H1 (cell line): ENCODE results near the gene PCDH9. TPM values are rescaled to one million over a fixed set of nuclear protein-coding genes. Genes with fewer than 3 reads are reported as not detected.

Experiments
- CTCF ChIA-PET: fragments of 300-600 bp; sonication (Branson Sonifier 250); formaldehyde crosslinking; loops from one replicate; lab custom pipeline; 2021; ENCODE audit not compliant: partially characterized antibody; lab: Charles Lee
- POLR2A ChIA-PET: fragments of 300-600 bp; sonication (Branson Sonifier 250); formaldehyde crosslinking; loops from one replicate; lab custom pipeline; 2021; ENCODE audit warnings: inconsistent platforms; ENCODE audit not compliant: partially characterized antibody; lab: Charles Lee
- DNase-seq, 2 experiments: peaks; one replicate each; pipeline versions ENCODE4 v3.0.0 to v3.0.0-alpha.2; 2010 to 2022; ENCODE audit warnings: low spot score in 2 of 2, low read depth in 1 of 2, mixed read lengths in 1 of 2
- FAIRE-seq: peaks from 2 replicates; lab custom pipeline; 2011; peaks lifted over from hg19 to GRCh38; lab: Jason Lieb, UNC
- H2AFZ ChIP-seq: 2 replicates; pipeline ENCODE4 v1.8.1; 2012; ENCODE audit warnings: low read length, inconsistent platforms
- H2AK5ac ChIP-seq: 2 replicates; pipeline ENCODE4 v1.6.1; 2013; ENCODE audit warnings: low read depth, low read length
- H2BK120ac ChIP-seq: replicated peaks from 2 replicates; pipeline ENCODE3; 2013; ENCODE audit warnings: low read depth, low read length, inconsistent platforms
- H2BK12ac ChIP-seq: 2 replicates; pipeline ENCODE4 v1.6.1; 2013; ENCODE audit warnings: low read depth, low read length
- H2BK15ac ChIP-seq: 2 replicates; pipeline ENCODE4 v1.6.1; 2013; ENCODE audit warnings: low read length
- H2BK20ac ChIP-seq: 2 replicates; pipeline ENCODE4 v1.6.1; 2013; ENCODE audit warnings: low read length
- H2BK5ac ChIP-seq: 2 replicates; pipeline ENCODE4 v1.6.1; 2013; ENCODE audit warnings: low read depth, low read length
- H3K14ac ChIP-seq: 2 replicates; pipeline ENCODE4 v1.6.1; 2013; ENCODE audit warnings: inconsistent platforms; ENCODE audit not compliant: insufficient read length
- H3K18ac ChIP-seq: 2 replicates; pipeline ENCODE4 v1.6.1; 2013; ENCODE audit warnings: low read length; ENCODE audit errors: extremely low read depth
- H3K23ac ChIP-seq: 2 replicates; pipeline ENCODE4 v1.6.1; 2013; ENCODE audit warnings: inconsistent platforms; ENCODE audit not compliant: insufficient read length
- H3K23me2 ChIP-seq: 2 replicates; pipeline ENCODE4 v1.6.1; 2013; ENCODE audit warnings: low read depth, low read length
- H3K27ac ChIP-seq: 2 replicates; pipeline ENCODE4 v1.6.1; 2011; ENCODE audit warnings: low read depth, low read length, inconsistent platforms
- H3K27me3 ChIP-seq, 4 experiments: replicated peaks in 1 of 4; 1 replicate in 1 of 4; 2 replicates in 3 of 4; pipeline versions ENCODE4 v1.6.1 to v1.8.1; 2011 to 2013; ENCODE audit warnings: low read length in 3 of 4, mild to moderate bottlenecking in 3 of 4, inconsistent platforms in 2 of 4, mixed read lengths in 2 of 4, moderate library complexity in 1 of 4; ENCODE audit not compliant: control insufficient read depth in 3 of 4, insufficient read depth in 3 of 4; ENCODE audit errors: extremely low read depth in 1 of 4
- H3K36me3 ChIP-seq, 4 experiments: 2 replicates each; pipeline versions ENCODE4 v1.6.1 to v1.8.1; 2011 to 2013; ENCODE audit warnings: mild to moderate bottlenecking in 4 of 4, low read length in 3 of 4, moderate library complexity in 2 of 4, control low read depth in 1 of 4, inconsistent platforms in 1 of 4; ENCODE audit not compliant: insufficient read depth in 4 of 4, control insufficient read depth in 2 of 4
- H3K4ac ChIP-seq: replicated peaks from 2 replicates; pipeline ENCODE3; 2013; ENCODE audit warnings: low read length, low read depth, mixed read lengths, inconsistent platforms; ENCODE audit not compliant: insufficient read length
- H3K4me1 ChIP-seq, 4 experiments: replicated peaks in 1 of 4; 1 replicate in 1 of 4; 2 replicates in 3 of 4; pipeline versions ENCODE4 v1.6.1 to v1.8.1; 2011 to 2013; ENCODE audit warnings: low read length in 3 of 4, inconsistent platforms in 2 of 4, mixed read lengths in 1 of 4; ENCODE audit not compliant: insufficient read depth in 4 of 4, control insufficient read depth in 3 of 4
- H3K4me2 ChIP-seq, 2 experiments: 2 replicates each; pipeline versions ENCODE4 v1.6.1 to v1.8.1; 2011 to 2013; ENCODE audit warnings: low read depth in 2 of 2, low read length in 2 of 2, control low read depth in 1 of 2, inconsistent platforms in 1 of 2, mild to moderate bottlenecking in 1 of 2; ENCODE audit not compliant: insufficient read depth in 1 of 2
- H3K4me3 ChIP-seq, 4 experiments: fragments of 200-600, 300-600 bp in 1 of 4; sonication (generic), shearing (Covaris generic), sonication (Bioruptor Twin) in 1 of 4; 2 replicates each; pipeline versions ENCODE4 v1.5.1 to v1.8.1; 2011 to 2016; ENCODE audit warnings: low read length in 4 of 4, low read depth in 3 of 4, control low read depth in 2 of 4, inconsistent platforms in 2 of 4, mild to moderate bottlenecking in 2 of 4, mixed read lengths in 1 of 4, moderate library complexity in 1 of 4; ENCODE audit not compliant: insufficient read depth in 2 of 4; ENCODE audit errors: extremely low read depth in 1 of 4
- H3K56ac ChIP-seq: replicated peaks from 2 replicates; pipeline ENCODE3; 2013; ENCODE audit warnings: low read depth, mild to moderate bottlenecking, mixed read lengths, low read length, inconsistent platforms; ENCODE audit not compliant: insufficient read length
- H3K79me1 ChIP-seq: 2 replicates; pipeline ENCODE4 v1.6.1; 2013; ENCODE audit warnings: low read depth, low read length, control low read depth
- H3K79me2 ChIP-seq, 2 experiments: 2 replicates each; pipeline versions ENCODE4 v1.6.1 to v1.8.1; 2012 to 2013; ENCODE audit warnings: low read length in 2 of 2, mild to moderate bottlenecking in 2 of 2, inconsistent platforms in 1 of 2; ENCODE audit not compliant: insufficient read depth in 2 of 2, control insufficient read depth in 1 of 2
- H3K9ac ChIP-seq, 4 experiments: replicated peaks in 1 of 4; 1 replicate in 1 of 4; 2 replicates in 3 of 4; pipeline versions ENCODE4 v1.6.1 to v1.8.1; 2011 to 2013; ENCODE audit warnings: low read depth in 3 of 4, low read length in 3 of 4, control low read depth in 2 of 4, mild to moderate bottlenecking in 2 of 4, moderate library complexity in 2 of 4, inconsistent platforms in 1 of 4; ENCODE audit errors: extremely low read depth in 1 of 4
- H3K9me3 ChIP-seq, 2 experiments: 2 replicates each; pipeline versions ENCODE4 v1.6.1 to v1.8.1; 2012 to 2013; ENCODE audit warnings: mild to moderate bottlenecking in 2 of 2, moderate library complexity in 2 of 2, control low read depth in 1 of 2, inconsistent platforms in 1 of 2, low read depth in 1 of 2, low read length in 1 of 2, mixed read lengths in 1 of 2; ENCODE audit not compliant: insufficient read depth in 2 of 2
- H4K20me1 ChIP-seq, 2 experiments: replicated peaks in 1 of 2; 2 replicates each; pipeline versions ENCODE3 to v1.8.1; 2011 to 2013; ENCODE audit warnings: inconsistent platforms in 2 of 2, low read length in 2 of 2, mild to moderate bottlenecking in 1 of 2; ENCODE audit not compliant: insufficient read depth in 2 of 2, control insufficient read depth in 1 of 2
- H4K5ac ChIP-seq: 2 replicates; pipeline ENCODE4 v1.6.1; 2013; ENCODE audit warnings: low read length, low read depth, mixed read lengths, inconsistent platforms; ENCODE audit not compliant: insufficient read length
- H4K8ac ChIP-seq: 2 replicates; pipeline ENCODE4 v1.8.0; 2013; ENCODE audit warnings: mild to moderate bottlenecking, moderate library complexity, low read length, inconsistent platforms; ENCODE audit not compliant: insufficient read depth; ENCODE audit errors: extremely low read depth
- H4K91ac ChIP-seq: replicated peaks from 2 replicates; pipeline ENCODE3; 2013; ENCODE audit warnings: low read length, mixed read lengths, inconsistent platforms; ENCODE audit not compliant: insufficient read length
- ASH2L ChIP-seq: fragments of 200-600, 300-600 bp; sonication (generic); IDR thresholded peaks from one replicate; pipeline ENCODE4 v1.7.1; 2017; ENCODE audit warnings: low read length
- ATF3 ChIP-seq: IDR thresholded peaks from 2 replicates; pipeline ENCODE4 v1.6.1; 2011; ENCODE audit warnings: low read depth, mild to moderate bottlenecking, low read length; ENCODE audit not compliant: insufficient read depth
- BRCA1 ChIP-seq: IDR thresholded peaks from 2 replicates; pipeline ENCODE4 v1.6.1; 2012; ENCODE audit warnings: low read depth, low read length, improper control_type of control experiment
- CBX8 ChIP-seq: fragments of 300-800, 300-1000 bp; sonication (generic); IDR thresholded peaks from 2 replicates; pipeline ENCODE4 v1.7.1; 2016; ENCODE audit warnings: low read depth, low read length, borderline replicate concordance
- CEBPB ChIP-seq: IDR thresholded peaks from 2 replicates; pipeline ENCODE4 v1.6.1; 2012; ENCODE audit warnings: low read depth, low read length
- CHD1 ChIP-seq: IDR thresholded peaks from 2 replicates; pipeline ENCODE4 v1.6.1; 2012; ENCODE audit warnings: low read depth, low read length, improper control_type of control experiment
- EGR1 ChIP-seq: IDR thresholded peaks from 2 replicates; pipeline ENCODE4 v1.6.1; 2011; ENCODE audit warnings: low read depth, low read length, borderline replicate concordance
- FOSL1 ChIP-seq: IDR thresholded peaks from 2 replicates; pipeline ENCODE4 v1.6.1; 2011; ENCODE audit warnings: mild to moderate bottlenecking, low read depth, low read length, moderate library complexity; ENCODE audit not compliant: insufficient read depth
- JUND ChIP-seq: IDR thresholded peaks from 2 replicates; pipeline ENCODE4 v1.6.1; 2011; ENCODE audit warnings: mild to moderate bottlenecking, improper control_type of control experiment, low read length
- KDM5A ChIP-seq: fragments of 200-600 bp; IDR thresholded peaks from 2 replicates; pipeline ENCODE4 v1.7.1; 2012; ENCODE audit warnings: mild to moderate bottlenecking, low read length, inconsistent platforms, mixed read lengths
- POLR2A ChIP-seq, 2 experiments: IDR thresholded peaks; 1 replicate in 1 of 2; 2 replicates in 1 of 2; pipeline ENCODE4 v1.6.1; 2011; ENCODE audit warnings: low read depth in 2 of 2, low read length in 2 of 2, mild to moderate bottlenecking in 2 of 2; ENCODE audit errors: control extremely low read depth in 1 of 2
- POLR2AphosphoS5 ChIP-seq: IDR thresholded peaks from 2 replicates; pipeline ENCODE4 v1.6.1; 2011; ENCODE audit warnings: low read depth, low read length
- RFX5 ChIP-seq: IDR thresholded peaks from 2 replicates; pipeline ENCODE4 v1.6.1; 2011; ENCODE audit warnings: low read depth, low read length, improper control_type of control experiment, borderline replicate concordance
- RXRA ChIP-seq: IDR thresholded peaks from 2 replicates; pipeline ENCODE4 v1.6.1; 2011; ENCODE audit warnings: low read depth, mild to moderate bottlenecking, low read length, moderate library complexity; ENCODE audit not compliant: insufficient read depth
- YY1 ChIP-seq: IDR thresholded peaks from 2 replicates; pipeline ENCODE4 v1.6.1; 2011; ENCODE audit warnings: low read depth, mild to moderate bottlenecking, low read length
- ZNF274 ChIP-seq: IDR thresholded peaks from 2 replicates; pipeline ENCODE4 v1.7.0; 2012; ENCODE audit warnings: low read length, borderline replicate concordance; ENCODE audit errors: extremely low read depth
- WGBS, 2 experiments: shearing (Covaris generic) in 1 of 2; methylation state at CpG; one replicate each; pipeline versions ENCODE4 v1.1.6 to v1.1.7; 2013 to 2015; ENCODE audit warnings: low lambda C conversion rate in 2 of 2, mixed read lengths in 2 of 2, inconsistent platforms in 1 of 2, low coverage in 1 of 2, missing lambda C conversion rate in 1 of 2; ENCODE audit not compliant: insufficient replicate concordance in 2 of 2, insufficient coverage in 1 of 2, insufficient read length in 1 of 2; ENCODE audit errors: extremely low coverage in 1 of 2, missing lambda C conversion rate in 1 of 2; 5-methylcytosine and 5-hydroxymethylcytosine counted together
- polyA plus RNA-seq, 7 experiments: library from polyadenylated mRNA; depleted of rRNA in 3 of 7; stranded (reverse) in 5 of 7; unstranded in 2 of 7; fragments of >200 nt in 5 of 7; fragments of 200-250 nt in 2 of 7; gene quantifications; 1 replicate in 5 of 7; 2 replicates in 1 of 7; 4 replicates in 1 of 7; pipeline versions ENCODE4 v1.2.1 to v1.2.3, GENCODE V29; 2011 to 2013; ENCODE audit warnings: missing spikeins in 2 of 7, mixed read lengths in 2 of 7
- total RNA-seq: library from RNA; stranded (reverse); fragmentation: NEBNext Ultra II Directional; extraction: Animal tissue kit (Norgen Biotek cat#: 25700); gene quantifications from 2 replicates; pipeline ENCODE4 v1.2.1, GENCODE V29; 2021

PCDH9 gene
- total and polyA plus RNA-seq, 2 of the 8 experiments (the other 6 are each of a cell fraction or from before 2014, with no cell fraction given) = 0.12 to 0.60 TPM

- Histone ChIP-seq H2BK20ac (no peak overlapping the region), H2AFZ (no peak overlapping the region), H3K4ac (no peak overlapping the region), H2BK12ac (no peak overlapping the region), H3K23me2 (no peaks in the 10 kb centered on the region), H2BK120ac (no peak overlapping the region), H3K36me3 (no peaks in the 10 kb centered on the region), H3K18ac (no peak overlapping the region), H3K79me2 (no peaks in the 10 kb centered on the region), H3K56ac (no peak overlapping the region), H4K5ac (no peak overlapping the region), H3K27me3 (no peaks in the 10 kb centered on the region), H3K9me3 (no peaks in the 10 kb centered on the region), H4K91ac (no peak overlapping the region), H3K14ac (no peak overlapping the region), H2BK5ac (no peak overlapping the region), H3K9ac (no peak overlapping the region), H3K23ac (no peak overlapping the region), H3K27ac (no peak overlapping the region), H2BK15ac (no peak overlapping the region), H2AK5ac (no peak overlapping the region), H4K8ac (no peak overlapping the region), H3K4me1 (no peaks in the 10 kb centered on the region), H3K4me2 (no peak overlapping the region), H3K79me1 (no peaks in the 10 kb centered on the region), H3K4me3 (no peak overlapping the region), H4K20me1 (no peaks in the 10 kb centered on the region)
- CTCF ChIA-PET = interaction anchor here (0.6 kb wide), 1 partner anchor 54 kb away, joined by 3 read pairs; no protein-coding TSS in a partner anchor
- 79% methylated on average over 2 of the region's 2 CpGs; no CpG with 5 or more reads in 1 of the 2 experiments for WGBS, 2 experiments
- no peak for FAIRE-seq
- POLR2A ChIA-PET = no interaction called here
- no peak for DNase-seq
- TF ChIP-seq FOSL1 (no peak), EGR1 (no peak), ATF3 (no peak), CEBPB (no peak), ZNF274 (no peak), CHD1 (no peak), RFX5 (no peak), POLR2A (IDR thresholded peaks at IDR 0.05; ENCODE audit: control extremely low read depth in 1 of 2, low read depth in 2 of 2, low read length in 2 of 2) (no peak), POLR2AphosphoS5 (no peak), CBX8 (no peak), KDM5A (no peak), ASH2L (no peak), BRCA1 (no peak), JUND (no peak), RXRA (no peak), YY1 (no peak)
These were observed 439.3 kb downstream of the PCDH9 start for GRCh38 chr13:66790861-66791260.
